Dedifferentiated amniotic fluid mesenchymal stem cell (primary cell): Measurements from ENCODE around the gene TTLL6.

Source experiments
- DNase-seq: peaks from one replicate; pipeline ENCODE4 v3.0.0-alpha.2; 2016; ENCODE audit errors: extremely low spot score

Gene TTLL6

GRCh38 chr17:48760411-48760810 is 56.6 kb downstream of the TTLL6 start:
- no peak for DNase-seq

- DNase-seq = no peak
These were observed 57.7 kb downstream of the TTLL6 start for GRCh38 chr17:48759288-48759687.

DNA sequence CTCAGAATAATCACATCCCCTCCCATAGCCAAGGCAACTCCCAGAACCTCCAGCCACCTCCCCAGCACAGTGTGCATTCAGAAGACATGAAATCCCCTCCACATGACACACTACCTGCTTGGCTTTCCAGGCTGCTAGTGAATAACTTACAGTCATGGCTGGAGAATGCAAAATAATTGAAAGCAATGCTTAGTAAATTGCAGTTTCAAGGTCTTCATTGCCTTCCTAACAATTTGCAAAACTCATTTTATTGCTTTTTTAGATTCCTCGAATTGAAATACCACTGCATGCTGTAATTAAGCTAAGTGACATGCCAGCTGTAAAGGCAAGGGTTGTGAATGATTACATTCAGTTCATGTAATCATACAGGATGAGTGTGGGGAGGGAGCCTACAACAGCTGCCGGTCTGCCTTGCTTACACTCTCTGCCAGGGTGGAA is 59.5 kb downstream of the TTLL6 start:
- DNase-seq = no peak

- DNase-seq = no peak
These were observed 60.2 kb downstream of the TTLL6 start for GRCh38 chr17:48756830-48757251.

DNA sequence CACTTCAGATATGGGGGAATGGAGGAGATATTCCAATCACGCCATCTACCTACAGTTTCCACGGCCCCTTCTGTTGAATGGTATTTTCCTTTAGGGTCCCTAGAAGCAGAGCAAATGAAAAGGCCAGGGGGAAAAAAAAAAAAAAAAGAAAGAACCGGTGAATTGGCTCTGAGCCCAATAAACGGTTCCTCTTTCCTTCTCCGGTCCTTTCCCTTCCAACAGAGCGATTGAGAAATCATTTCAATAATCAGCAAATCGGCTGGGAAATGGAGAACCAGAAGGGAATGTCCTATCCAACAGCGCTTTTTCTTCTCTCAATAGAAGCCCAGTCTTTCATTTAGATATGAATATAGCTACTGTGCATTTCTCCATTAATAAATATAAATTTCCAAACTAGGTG is 61.7 kb downstream of the TTLL6 start:
- DNase-seq = no peak

- DNase-seq = no peak
These were observed 62.3 kb downstream of the TTLL6 start for GRCh38 chr17:48754500-48755261.

DNA sequence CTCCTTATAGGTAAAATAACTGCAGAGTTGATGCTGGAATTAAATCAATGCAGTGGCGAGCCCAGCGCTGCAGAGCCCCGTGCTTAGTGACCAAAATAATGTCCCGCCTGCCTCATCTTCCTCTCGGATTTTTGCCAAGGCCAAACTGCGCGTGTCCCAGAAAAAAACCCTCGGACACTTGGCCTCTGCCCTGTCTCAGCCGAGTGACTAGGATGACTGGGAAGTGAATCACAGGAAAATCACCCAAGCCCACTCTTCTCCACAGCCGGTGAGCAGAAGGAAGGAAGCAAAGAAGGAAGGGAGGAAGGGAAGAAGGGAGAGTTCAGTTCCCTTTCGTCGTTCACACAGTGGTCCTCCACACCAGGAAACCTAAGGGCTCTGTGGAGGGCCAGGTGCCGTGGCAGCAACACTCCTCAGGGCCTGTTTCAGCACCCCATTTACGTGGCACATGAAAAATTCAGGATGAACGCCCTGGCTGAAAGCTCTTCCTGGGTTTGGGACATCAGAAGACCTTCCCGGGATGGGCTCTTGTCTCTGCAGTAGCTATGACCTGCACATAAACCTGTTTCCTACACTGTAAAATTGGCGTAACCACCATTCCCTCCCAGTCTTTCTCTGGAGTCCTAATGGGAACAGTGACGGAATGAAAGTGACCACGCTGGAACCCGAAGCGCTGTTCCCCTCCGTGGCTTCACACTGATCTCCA is 63.1 kb downstream of the TTLL6 start:
- DNase-seq = no peak

DNA sequence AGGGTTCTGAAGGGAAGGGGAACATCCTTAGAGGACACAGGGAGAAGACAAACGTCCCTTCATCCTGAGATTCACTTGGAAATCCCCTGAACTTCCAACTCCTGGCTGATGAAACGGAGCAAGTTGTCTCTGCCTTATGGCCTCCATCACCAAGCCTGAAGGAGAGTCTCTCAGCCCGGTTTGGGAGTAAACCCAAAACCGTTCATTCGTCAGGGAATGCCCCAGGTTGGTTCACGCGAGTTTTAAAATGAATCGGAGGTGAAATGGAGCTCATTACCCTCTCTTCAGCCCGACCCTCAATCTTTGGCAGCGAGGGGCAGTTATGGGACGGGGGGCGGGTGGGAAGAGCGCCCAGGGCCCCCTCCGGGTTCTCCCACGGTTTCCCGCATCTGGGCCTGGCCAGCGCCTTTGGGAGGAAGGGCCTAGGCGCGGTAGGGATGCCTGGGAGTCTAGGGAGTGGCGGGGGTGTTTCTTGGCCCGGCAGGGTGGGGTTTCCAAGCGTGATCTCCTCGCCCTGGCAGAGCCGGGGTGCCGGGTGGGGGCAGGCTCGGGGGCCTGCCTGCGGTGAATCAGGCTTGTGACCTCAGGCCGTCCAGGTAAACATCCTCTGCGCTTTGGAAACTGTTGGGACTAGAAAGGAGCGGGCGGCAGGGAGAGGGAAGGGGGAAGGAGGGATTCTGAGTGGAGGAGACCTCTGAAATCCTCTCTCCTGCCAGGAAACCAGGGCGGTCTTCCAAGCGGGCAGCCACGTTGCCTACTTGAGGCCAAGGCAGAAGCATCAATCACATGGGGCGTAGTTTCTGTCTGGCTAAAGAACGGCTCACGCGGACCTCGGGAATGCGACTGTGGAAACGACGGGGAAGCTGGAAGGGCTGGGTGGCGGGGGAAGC is 64.4 kb downstream of the TTLL6 start:
- DNase-seq = no peak

DNA sequence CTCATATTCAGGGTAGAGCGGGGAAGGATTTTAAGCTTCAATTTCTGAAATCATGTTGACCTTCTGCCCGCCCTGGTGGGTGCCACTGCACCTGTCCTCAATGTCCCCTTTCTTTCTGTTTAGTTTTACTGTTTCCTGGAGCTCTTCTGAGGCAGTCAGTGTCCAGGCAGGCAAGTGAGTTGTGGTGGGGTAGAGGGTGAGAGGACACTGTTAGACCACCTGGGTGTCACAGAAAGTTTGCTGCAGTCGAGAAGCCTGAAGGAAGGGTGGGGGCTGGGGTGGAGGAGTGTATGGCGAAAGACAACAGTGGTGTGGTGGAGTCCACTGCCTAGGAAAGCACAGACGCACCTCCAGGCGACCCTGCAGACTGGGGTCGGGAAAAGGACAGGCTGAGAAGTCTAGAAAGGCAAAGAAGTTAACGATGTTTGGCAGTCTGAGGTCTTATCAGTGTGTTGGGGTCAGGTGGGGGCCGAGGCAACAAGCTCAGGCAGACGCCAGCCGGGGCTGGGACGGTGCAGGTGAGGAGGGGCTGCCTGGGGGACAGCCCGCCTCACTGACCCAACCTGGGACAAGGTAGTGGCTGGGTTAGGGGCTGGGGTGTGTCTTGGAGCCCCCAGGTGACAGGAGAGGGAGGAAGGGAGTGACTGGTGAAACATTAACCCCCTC is 65.2 kb downstream of the TTLL6 start:
- DNase-seq = no peak

GRCh38 chr17:48751172-48751571 is 65.9 kb downstream of the TTLL6 start:
- no peak for DNase-seq

DNA sequence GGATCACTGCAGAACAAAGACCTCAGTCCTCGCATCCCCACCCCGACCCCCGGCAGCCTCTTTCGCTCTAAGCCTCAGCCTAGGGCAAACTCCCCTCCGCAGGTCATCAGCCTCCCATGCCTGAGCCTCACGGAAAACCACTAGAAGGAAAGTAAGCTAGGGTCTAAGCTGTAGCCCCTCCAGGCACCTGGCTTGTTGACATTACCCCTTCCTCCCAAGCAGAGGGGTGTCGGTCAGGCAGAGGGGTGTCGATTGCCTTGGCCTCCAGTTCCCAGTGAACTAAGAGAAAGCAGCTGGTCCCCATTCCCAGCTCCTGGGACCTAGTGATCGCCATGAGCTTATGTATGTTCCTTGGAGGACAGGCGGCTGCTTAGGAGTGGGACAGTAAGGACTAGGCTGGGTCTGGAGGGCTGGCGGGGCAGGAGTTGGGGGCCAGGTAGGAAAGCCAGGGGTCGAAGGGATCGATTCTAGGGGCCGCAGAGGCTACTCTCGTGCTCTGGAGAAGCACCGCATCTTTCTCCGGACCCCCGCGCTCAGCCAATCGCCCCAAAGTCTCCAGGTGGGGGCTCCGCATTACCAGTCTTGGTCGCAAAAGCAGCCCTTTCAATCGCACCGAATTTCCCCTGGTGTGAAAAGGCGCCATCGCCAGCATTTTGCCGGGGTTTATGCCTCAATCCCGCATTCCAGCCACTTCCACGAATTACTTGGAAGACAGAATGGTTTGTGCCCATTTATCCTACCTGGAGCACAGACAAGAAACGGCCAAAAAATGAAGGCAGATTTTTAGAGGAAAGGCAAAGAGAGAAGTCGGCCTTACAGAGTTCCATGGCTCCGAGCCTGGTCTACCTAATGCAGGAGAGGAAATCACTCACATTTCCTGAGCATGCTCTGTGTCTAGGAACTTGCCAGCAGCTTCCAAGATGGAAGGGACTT is 67.1 kb downstream of the TTLL6 start:
- no peak for DNase-seq

DNA sequence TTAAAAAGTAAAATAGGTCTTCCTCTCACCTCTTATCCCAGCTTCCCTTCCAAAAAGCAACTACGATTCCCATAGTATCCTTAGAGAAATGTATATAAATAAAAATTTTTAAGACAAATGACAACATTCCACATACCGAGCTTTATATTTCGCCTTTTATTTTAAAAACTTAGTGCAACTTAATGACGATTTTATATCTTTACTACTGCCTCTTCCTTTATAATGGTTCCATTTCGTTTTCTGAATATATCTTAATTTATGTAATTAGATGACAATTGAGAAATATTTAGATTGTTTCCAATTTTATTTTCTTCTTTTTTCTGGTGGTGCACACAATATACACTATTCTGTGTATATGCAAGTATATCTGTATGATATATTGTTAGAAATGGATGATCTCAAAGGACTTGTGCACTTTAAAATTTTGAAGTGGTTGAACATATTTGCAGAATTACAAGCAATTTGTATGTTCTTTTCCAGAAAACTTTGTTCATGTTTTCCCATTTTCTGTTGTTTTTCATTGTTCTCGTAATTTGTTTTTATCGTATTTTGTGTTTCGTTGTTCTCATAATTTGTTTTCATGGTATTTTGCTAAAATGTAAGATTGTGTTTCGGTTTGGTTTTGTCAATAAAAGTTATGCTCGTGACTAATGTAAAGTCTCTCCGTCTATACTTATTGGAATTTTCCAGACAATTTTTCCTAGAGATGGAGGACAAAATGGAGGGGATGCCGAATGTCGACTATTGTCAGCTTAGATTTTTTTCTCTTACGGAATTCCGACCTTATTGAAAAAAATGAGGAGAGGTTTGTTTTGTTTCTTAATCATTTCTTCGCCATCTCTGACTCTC is 68.1 kb downstream of the TTLL6 start:
- no peak for DNase-seq

- no peak for DNase-seq
These were observed 69.3 kb downstream of the TTLL6 start for GRCh38 chr17:48747445-48748363.

DNA sequence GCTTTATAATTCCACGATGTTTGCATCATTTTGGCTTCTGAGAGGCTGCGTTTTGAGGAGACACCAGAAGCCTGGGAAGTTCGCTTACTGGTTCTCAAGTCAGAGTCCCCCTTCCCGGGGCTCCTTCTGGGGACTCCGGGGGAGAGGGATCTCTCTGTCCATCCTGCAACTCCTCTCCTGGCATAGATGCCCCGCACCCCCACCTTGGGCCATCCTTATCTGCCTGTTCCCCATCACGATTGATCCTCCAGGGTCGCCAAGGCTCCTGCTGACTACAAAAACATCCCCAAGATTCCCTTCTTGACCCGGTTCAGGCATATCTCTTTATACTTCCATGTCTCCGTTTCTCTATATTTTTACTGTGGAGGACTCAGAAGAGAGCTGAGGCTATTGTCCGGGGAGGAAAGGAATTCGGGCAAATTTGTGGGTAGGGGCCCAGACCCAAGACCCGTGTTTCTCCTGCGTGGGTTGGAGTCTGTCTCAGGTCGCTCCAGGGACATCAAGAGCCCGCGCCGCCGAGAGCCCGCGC is 70.0 kb downstream of the TTLL6 start:
- no peak for DNase-seq

DNA sequence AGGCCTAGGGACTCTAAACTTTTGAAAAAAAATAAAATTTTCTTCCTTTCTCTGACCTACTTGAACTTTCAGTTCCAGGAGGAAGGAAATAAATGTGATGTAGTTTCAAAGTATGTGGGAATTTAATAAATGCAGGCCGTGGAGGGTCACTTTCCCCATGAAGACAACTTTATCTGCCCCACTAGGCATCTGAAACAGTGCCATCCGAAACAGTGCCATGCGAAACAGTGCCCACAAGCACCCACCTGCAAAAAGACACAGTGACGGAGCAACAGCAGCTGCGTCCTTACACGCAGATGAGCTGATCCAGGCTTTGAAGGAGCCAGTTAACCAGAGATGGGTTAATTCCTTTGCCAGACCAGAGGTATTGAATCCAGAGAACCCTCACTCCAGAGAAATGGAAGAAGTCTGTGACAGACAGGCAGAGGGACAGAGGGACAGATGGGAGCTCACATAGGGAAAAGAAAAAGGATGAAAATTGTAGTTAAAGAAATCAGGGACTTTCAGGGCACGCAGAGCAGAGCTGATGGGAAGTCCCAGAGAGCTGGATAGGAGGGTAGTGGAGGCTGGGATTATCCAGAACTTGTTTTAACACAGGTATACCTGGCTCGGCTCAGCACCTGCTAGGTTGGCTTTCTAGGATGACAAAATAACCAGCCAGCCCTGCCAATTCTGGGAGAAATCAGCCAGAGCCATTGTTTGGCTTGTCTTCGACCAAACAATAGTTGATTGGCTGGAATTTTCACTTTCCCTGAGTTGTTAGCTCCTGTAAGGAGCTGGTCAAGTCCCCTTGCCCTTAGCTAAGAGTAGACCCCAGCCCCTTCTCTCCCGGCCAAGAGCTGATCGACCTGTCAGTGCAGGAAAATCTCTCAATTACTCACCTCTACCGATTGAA is 71.4 kb downstream of the TTLL6 start:
- no peak for DNase-seq

- no peak for DNase-seq
These were observed 76.5 kb downstream of the TTLL6 start for GRCh38 chr17:48740537-48740936.

DNA sequence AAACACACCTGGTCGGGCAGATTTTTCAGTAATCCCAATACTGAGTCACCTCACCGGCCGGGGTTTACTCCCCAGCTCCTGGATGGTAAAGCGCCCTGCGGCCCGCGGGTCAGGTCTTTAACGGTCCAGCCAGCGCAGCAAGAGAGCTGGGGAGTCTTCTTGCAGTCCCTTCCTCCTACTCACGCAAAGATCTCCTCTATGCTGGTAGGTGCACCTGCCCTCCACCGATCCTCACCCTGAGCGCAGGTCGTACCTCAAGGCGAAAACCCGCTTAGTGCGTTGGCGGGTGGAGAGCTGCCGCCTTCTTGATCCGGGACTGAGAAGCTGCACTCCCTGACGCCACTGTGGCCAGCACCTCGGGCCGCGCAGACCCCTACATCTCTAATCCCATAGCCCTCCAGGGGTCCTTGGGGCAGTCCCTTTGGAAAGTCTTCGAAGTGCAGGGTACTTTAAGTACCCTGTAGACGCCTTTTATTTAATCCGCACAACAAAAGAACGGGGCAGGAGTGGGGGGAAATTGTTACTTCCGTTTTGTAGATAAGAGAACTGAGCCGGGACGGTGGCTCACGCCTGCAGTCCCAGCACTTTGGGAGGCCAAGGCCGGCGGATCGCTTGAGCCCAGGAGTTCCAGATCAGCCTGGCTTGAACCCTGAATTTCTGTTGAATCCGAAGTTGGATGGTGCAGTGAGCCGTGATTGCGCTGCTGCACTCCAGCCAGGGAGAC is 78.1 kb downstream of the TTLL6 start:
- DNase-seq = no peak
